RWPE1 (cell line): ENCODE data around the gene PHACTR4.

Experiments used
- CTCF ChIA-PET: fragments of 350-600 bp; sonication (Branson Sonifier 250); formaldehyde crosslinking; extraction: SDS; loops from one replicate; lab custom pipeline; 2021; lab: Yijun Ruan, JAX
- POLR2A ChIA-PET: fragments of 400-600 bp; formaldehyde crosslinking; extraction: SDS; loops from one replicate; lab custom pipeline; 2020; ENCODE audit warnings: antibody characterized with exemption; ENCODE audit not compliant: low non-redundant PET; lab: Yijun Ruan, JAX
- DNase-seq: peaks from one replicate; pipeline ENCODE4 v3.0.0; 2012; ENCODE audit warnings: low spot score
- H3K27ac ChIP-seq: fragments of 450-650 bp; 2 replicates; pipeline ENCODE4 v1.5.1; 2017
- CTCF ChIP-seq: fragments of 450-650 bp; conservative IDR thresholded peaks from 2 replicates; pipeline ENCODE4 v1.5.1; 2017; ENCODE audit warnings: low read depth, mild to moderate bottlenecking

Gene PHACTR4

GRCh38 chr1:28450561-28450960, 81.0 kb downstream of the PHACTR4 start:
- no peak for DNase-seq
- no peak for TF ChIP-seq CTCF
- CTCF ChIA-PET, result no interaction called here
- POLR2A ChIA-PET, result interaction anchor here (0.7 kb wide), 1 partner anchor 12 kb away, joined by 3 read pairs; no protein-coding TSS in a partner anchor
- H3K27ac ChIP-seq, result peak overlapping the region; percentile 67

DNA sequence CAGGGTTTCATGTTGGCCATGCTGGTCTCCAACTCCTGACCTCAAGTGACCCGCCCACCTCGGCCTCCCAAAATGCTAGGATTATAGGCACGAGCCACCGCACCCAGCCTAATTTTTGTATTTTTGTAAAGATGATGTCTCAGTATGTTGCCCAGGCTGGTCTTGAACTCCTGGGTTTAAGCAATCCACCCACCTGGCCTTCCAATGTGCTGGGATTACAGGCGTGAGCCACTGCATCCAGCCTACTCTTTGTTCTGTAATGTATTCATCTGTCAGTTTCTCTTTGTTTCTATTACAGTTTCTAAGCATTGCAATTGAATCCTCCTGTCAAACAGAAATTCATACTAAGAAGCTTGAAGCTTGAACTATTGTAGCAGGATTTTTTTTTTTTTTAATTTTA, 81.5 kb downstream of the PHACTR4 start:
- H3K27ac ChIP-seq, result peak overlapping the region; percentile 67
- CTCF ChIA-PET, result no interaction called here
- DNase-seq, result no peak
- POLR2A ChIA-PET, result interaction anchor here (0.7 kb wide), 1 partner anchor 11 kb away, joined by 3 read pairs; no protein-coding TSS in a partner anchor
- TF ChIP-seq CTCF, result no peak

DNA sequence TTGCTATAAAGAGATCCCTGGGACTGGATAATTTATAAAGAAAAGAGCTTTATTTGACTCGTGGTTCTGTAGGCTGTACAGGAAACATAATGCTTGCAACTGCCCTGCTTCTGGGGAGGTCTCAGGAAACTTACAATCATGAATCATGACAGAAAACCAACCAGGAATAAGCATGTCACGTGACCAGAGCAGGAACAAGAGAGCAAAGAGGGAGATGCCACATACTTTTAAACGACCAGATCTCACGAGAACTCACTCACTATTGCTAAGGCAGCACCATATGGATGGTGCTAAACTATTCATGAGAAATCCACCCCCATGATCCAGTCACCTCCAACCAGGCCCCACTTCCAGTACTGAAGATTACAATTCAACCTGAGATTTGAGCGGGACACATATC, 86.5 kb downstream of the PHACTR4 start:
- no peak for TF ChIP-seq CTCF
- DNase-seq, result no peak
- CTCF ChIA-PET, result no interaction called here
- H3K27ac ChIP-seq, result no peak overlapping the region
- POLR2A ChIA-PET, result no interaction called here

DNA sequence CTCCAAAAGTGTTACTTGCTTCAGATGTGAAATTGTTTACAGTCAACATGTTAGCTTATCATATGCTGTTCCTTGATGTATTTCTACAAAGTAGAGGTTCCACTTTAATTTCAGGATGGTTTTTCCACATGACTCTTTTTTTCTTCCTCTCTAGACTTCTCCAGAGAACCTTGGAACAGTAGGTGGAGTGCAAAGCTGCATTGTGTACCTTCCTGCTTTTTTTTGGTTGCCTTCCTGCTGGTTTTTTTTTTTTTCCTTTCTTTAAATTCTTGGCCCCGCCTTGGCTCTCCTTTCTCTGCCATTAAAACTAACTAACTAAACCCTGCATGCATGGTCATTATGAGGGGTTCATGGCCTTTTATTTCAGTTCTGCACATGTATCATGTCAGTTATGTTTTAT, 88.1 kb downstream of the PHACTR4 start:
- no peak overlapping the region for H3K27ac ChIP-seq
- no peak for TF ChIP-seq CTCF
- no peak for DNase-seq
- CTCF ChIA-PET, result no interaction called here
- POLR2A ChIA-PET, result no interaction called here

DNA sequence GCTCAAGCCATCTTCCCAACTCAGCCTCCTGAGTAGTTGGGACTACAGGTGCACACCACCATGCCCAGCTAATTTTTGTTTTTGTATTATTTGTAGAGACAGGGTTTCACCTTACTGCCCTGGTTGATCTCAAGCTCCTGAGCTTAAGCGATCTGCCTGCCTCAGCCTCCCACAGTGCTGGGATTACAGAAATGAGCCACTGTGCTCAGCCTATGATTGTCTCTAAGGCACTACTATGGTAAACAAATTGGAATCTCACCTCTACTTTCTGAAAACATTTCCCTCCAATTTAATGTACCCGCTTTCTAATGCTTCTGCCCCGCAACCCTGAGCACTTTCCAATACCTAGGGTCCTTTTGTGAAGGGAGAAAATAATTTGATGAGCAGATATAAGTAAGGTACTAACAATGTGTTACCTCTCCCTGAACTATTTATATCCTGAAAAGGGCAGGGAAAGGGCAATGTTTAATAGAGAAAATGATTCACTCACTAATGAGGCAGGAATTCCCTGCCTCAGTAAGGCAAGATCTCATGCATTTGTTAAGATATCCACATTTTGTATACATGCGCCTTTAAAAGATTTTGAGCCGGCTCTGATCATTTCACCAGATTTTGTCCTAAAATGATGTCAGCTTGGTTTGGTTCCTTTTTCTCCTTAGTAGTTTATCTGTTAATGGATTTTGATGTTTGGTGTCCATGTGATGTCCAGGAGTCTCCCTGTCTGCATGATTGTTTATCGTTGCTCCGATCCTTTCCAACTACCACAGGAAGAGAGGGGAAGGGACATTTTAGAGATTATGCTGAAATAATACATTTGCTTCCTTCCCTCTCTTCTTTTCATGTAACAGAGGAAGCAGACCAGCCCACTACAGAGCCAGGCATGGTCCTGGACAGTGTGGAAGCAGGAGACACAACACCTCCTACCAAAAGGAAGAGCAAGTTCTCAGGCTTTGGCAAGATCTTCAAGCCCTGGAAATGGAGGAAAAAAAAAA, 89.0 kb downstream of the PHACTR4 start:
- no peak overlapping the region for H3K27ac ChIP-seq
- POLR2A ChIA-PET, result no interaction called here
- TF ChIP-seq CTCF, result no peak
- DNase-seq, result no peak
- CTCF ChIA-PET, result no interaction called here

- ChIA-PET CTCF (interaction anchor here (0.6 kb wide), 1 partner anchor 56 kb away, joined by 4 read pairs; no protein-coding TSS in a partner anchor), POLR2A (no interaction called here)
- no peak for DNase-seq
- no peak for TF ChIP-seq CTCF
- no peak overlapping the region for H3K27ac ChIP-seq
Measured at GRCh38 chr1:28466226-28466778, 96.8 kb downstream of the PHACTR4 start.
